Stimulated activated CD4-positive, alpha-beta T cell treated with anti-CD3 and anti-CD28 coated beads, Interleukin-1b, Interleukin-23, amount 100 ng/mL, for 1 hour (primary cell): Measurements from ENCODE around the gene RAPGEF2.
A peak's percentile ranks its signal among the peaks of the same experiment; 100 is the strongest.
"Not testable (repeated sequence)": the region's sequence is repeated elsewhere in the genome, so short reads cannot be mapped to it uniquely, and the experiment has no call there.

ENCODE experiments used
- DNase-seq, 2 donors: peaks; one replicate each; pipeline ENCODE4 v3.0.0-alpha.2; 2020; ENCODE audit warnings: low read depth in 2 of 2

RAPGEF2 gene

GRCh38 chr4:159102622-159103383 lies at the start of gene RAPGEF2:
Gene RAPGEF2 (plus strand): TSS chr4:159103079. CDS start chr4:159104163, 1,084 bp downstream.
- peak; percentile 68 to 74 for DNase-seq

- no peak for DNase-seq
Observed at GRCh38 chr4:159055833-159056232, 47.0 kb upstream of the RAPGEF2 start.

- DNase-seq, result no peak
Observed at GRCh38 chr4:159060161-159060560, 42.7 kb upstream of the RAPGEF2 start.

- DNase-seq, result no peak
Observed at GRCh38 chr4:159062381-159062780, 40.5 kb upstream of the RAPGEF2 start.

GRCh38 chr4:159065513-159066240 lies 37.2 kb upstream of the RAPGEF2 start:
- DNase-seq, result no peak

GRCh38 chr4:159068139-159068538 lies 34.7 kb upstream of the RAPGEF2 start:
- DNase-seq, result not testable (repeated sequence)

- DNase-seq, result no peak
Observed at GRCh38 chr4:159069922-159070321, 33.0 kb upstream of the RAPGEF2 start.

- no peak for DNase-seq
Observed at GRCh38 chr4:159070742-159071141, 32.1 kb upstream of the RAPGEF2 start.

GRCh38 chr4:159071178-159071968 lies 31.5 kb upstream of the RAPGEF2 start:
- DNase-seq, result no peak

GRCh38 chr4:159071969-159072765 lies 30.7 kb upstream of the RAPGEF2 start:
- DNase-seq, result no peak

GRCh38 chr4:159075531-159075932 lies 27.3 kb upstream of the RAPGEF2 start:
- DNase-seq, result no peak

GRCh38 chr4:159077018-159077417 lies 25.9 kb upstream of the RAPGEF2 start:
- DNase-seq, result not testable (repeated sequence)

- no peak for DNase-seq
Observed at GRCh38 chr4:159077702-159078495, 25.0 kb upstream of the RAPGEF2 start.

- no peak for DNase-seq
Observed at GRCh38 chr4:159079074-159079473, 23.8 kb upstream of the RAPGEF2 start.

GRCh38 chr4:159086606-159087005 lies 16.3 kb upstream of the RAPGEF2 start:
- no peak for DNase-seq

GRCh38 chr4:159090255-159090654 lies 12.6 kb upstream of the RAPGEF2 start:
- DNase-seq, result no peak

- DNase-seq, result not testable (repeated sequence)
Observed at GRCh38 chr4:159094156-159094555, 8.7 kb upstream of the RAPGEF2 start.

GRCh38 chr4:159096434-159096833 lies 6.4 kb upstream of the RAPGEF2 start:
- no peak for DNase-seq

- DNase-seq, result no peak
Observed at GRCh38 chr4:159097144-159097543, 5.7 kb upstream of the RAPGEF2 start.

- DNase-seq, result no peak
Observed at GRCh38 chr4:159097785-159098184, 5.1 kb upstream of the RAPGEF2 start.
